OCI-LY3 (cell line): ENCODE data around the gene DDX50.

Experiments used
- CTCF ChIP-seq: fragments of 200-600, 300-600 bp; sonication (generic); IDR thresholded peaks from 2 replicates; pipeline ENCODE4 v1.5.1; 2014; ENCODE audit warnings: antibody characterized with exemption, low read length, low read depth
- EZH2phosphoT487 ChIP-seq: fragments of 200-600 bp; shearing (Covaris generic); IDR thresholded peaks from 2 replicates; pipeline ENCODE4 v1.6.1; 2018; ENCODE audit warnings: antibody characterized with exemption, mixed run types, low read depth

DNA sequence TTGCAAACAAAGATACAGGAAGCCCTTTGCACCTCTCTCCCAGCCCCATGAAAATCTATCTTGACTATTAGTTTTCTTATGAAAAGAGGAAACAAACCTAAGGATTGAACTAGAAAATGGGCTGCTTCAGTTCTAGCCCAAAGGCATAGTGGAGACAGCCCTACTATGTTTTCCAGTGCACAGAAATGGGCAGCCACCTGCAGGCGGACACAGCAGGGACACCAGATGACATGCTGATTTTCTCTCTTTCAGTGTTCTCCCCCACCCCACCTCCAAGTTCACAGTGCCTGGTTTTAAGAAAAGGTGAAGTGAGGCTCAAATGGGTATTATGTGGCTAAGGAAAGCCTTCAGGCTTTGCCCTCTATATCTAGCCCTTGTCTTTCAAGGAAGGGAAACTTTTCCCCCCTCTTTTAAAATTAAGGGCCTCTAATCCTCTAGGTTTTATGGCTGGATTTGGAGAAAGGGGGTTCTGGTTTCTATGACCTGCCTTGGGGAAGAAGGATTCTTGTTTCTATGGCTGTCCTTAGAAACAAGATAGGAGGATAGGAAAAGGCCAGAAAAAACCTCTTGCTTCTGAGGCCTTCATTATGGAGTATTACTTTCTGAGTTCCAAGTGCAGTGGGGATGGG lies 23.5 kb upstream of the DDX50 start:
- TF ChIP-seq CTCF (no peak), EZH2phosphoT487 (no peak)
